Left lung (tissue), 10 donors: Measurements from ENCODE around the gene C6orf47. TPM values are rescaled to one million over a fixed set of nuclear protein-coding genes. Genes with fewer than 3 reads are reported as not detected.

ENCODE experiments used
- ATAC-seq: fragments of 200-7000 bp; cut with Tn5 transposase; one replicate; pipeline ENCODE4 v1.9.1; 2020; ENCODE audit warnings: moderate library complexity
- DNase-seq, 4 donors: peaks; one replicate each; pipeline ENCODE4 v3.0.0-alpha.2; 2013 to 2020
- H3K27ac ChIP-seq, 2 donors: fragments of 200-600 bp; sonication (generic) in 1 of 2; one replicate each; pipeline versions ENCODE4 v1.5.0 to v1.8.0; 2020 to 2021
- H3K27me3 ChIP-seq, 2 donors: fragments of 200-600 bp; sonication (generic) in 1 of 2; one replicate each; pipeline versions ENCODE4 v1.5.0 to v1.8.0; 2020 to 2021
- H3K36me3 ChIP-seq, 2 donors: fragments of 200-600 bp; sonication (generic) in 1 of 2; one replicate each; pipeline versions ENCODE4 v1.5.0 to v1.8.0; 2020 to 2021
- H3K4me1 ChIP-seq, 2 donors: fragments of 200-600 bp; one replicate each; pipeline ENCODE4 v1.8.0; 2021
- H3K4me3 ChIP-seq, 2 donors: fragments of 200-600 bp; sonication (generic) in 1 of 2; one replicate each; pipeline versions ENCODE4 v1.5.0 to v1.8.0; 2020 to 2021; ENCODE audit warnings: mild to moderate bottlenecking in 1 of 2
- H3K9me3 ChIP-seq, 2 donors: fragments of 200-600 bp; sonication (generic) in 1 of 2; one replicate each; pipeline versions ENCODE4 v1.5.0 to v1.8.0; 2020 to 2021
- intact Hi-C, 2 donors: fragments of 100-400 bp; cut with DNase I; formaldehyde crosslinking; loops; one replicate each; pipeline versions ENCODE4 v1.11.2 to v1.14.2; 2022
- polyA plus RNA-seq, 6 donors: library from polyadenylated mRNA; unstranded; fragments of 120-200 nt; gene quantifications; one replicate each; pipeline ENCODE4 v1.2.1, GENCODE V29; 2013; ENCODE audit not compliant: insufficient read length in 6 of 6
- total RNA-seq, 2 donors: library from RNA; stranded (reverse); fragmentation: NEBNext Ultra II Directional; extraction: Animal tissue kit (Norgen Biotek cat#: 25700); gene quantifications; one replicate each; pipeline ENCODE4 v1.2.1, GENCODE V29; 2021
- TF ChIP-seq, protein P1 (sequence below), 2 donors: fragments of 200-600 bp; sonication (generic) in 1 of 2; IDR thresholded peaks; one replicate each; pipeline versions ENCODE4 v1.5.0 to v1.8.0; 2021; ENCODE audit warnings: antibody characterized with exemption in 2 of 2
- donor health status: DM: no; HTN: yes; CAD: no.
- donor health status: DM: no; HTN: no; CAD: no.

The C6orf47 gene
- total and polyA plus RNA-seq, 8 donors = 15.3 to 23.8 (median 18.2) TPM

DNA sequence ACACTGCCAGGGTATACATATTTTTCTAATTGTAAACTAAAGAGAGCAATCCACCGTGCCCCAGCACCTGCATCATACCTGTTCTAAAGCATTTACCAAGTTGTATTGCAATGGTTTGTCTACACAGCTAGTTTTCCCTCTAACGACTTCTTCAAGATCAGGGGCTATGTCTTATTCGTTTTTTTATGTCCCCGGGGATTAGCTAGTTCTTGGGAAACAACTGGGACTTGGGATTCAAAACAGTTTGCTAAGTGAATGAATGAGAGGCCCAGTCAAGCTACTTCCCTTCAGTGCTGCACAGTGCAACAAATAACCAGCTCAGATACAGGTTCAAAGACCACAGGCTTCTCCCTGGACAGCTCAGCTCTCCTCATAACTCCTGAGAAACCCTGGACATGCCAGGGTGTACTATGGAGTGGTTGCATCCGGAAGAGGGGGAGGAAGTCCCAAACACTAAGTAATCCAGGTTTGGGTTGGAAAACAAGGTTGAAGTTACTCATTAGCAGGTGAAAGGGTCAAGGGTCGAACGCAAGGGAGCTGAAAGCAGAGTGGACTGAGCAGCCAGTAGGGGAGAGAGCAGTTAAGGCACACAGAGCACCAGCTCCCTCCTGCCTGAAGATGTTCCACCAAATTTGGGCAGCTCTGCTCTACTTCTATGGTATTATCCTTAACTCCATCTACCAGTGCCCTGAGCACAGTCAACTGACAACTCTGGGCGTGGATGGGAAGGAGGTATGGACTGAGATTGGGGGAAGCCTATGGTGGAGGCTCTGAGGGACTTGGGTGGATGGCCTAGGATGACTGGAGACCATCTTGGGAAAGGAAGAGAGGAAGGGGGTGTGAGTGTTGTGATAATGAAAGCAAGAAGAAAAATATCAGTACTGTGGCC, 5.0 kb downstream of the C6orf47 start, which contains the start of gene APOM:
TSS of gene APOM (plus strand) at position 546 of the 889 bp plus-strand sequence. CDS start at position 619, 73 bp downstream.
- H3K36me3 ChIP-seq = peaks cover 0 to 27% of the 10 kb centered on the region in 2 donors
- intact Hi-C loops = no loop called here
- no peaks in the 10 kb centered on the region for H3K27me3 ChIP-seq
- H3K27ac ChIP-seq = no peak within 1 kb of the TSS
- DNase-seq (no peak), ATAC-seq (no peak)
- TF ChIP-seq, protein P1, sequence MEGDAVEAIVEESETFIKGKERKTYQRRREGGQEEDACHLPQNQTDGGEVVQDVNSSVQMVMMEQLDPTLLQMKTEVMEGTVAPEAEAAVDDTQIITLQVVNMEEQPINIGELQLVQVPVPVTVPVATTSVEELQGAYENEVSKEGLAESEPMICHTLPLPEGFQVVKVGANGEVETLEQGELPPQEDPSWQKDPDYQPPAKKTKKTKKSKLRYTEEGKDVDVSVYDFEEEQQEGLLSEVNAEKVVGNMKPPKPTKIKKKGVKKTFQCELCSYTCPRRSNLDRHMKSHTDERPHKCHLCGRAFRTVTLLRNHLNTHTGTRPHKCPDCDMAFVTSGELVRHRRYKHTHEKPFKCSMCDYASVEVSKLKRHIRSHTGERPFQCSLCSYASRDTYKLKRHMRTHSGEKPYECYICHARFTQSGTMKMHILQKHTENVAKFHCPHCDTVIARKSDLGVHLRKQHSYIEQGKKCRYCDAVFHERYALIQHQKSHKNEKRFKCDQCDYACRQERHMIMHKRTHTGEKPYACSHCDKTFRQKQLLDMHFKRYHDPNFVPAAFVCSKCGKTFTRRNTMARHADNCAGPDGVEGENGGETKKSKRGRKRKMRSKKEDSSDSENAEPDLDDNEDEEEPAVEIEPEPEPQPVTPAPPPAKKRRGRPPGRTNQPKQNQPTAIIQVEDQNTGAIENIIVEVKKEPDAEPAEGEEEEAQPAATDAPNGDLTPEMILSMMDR (IDR thresholded peaks at IDR 0.05) = no peak
- H3K4me3 ChIP-seq = no peak within 1 kb of the TSS
- H3K9me3 ChIP-seq = no peaks in the 10 kb centered on the region
- peaks cover 20 to 66% of the 10 kb centered on the region in 2 donors for H3K4me1 ChIP-seq

DNA sequence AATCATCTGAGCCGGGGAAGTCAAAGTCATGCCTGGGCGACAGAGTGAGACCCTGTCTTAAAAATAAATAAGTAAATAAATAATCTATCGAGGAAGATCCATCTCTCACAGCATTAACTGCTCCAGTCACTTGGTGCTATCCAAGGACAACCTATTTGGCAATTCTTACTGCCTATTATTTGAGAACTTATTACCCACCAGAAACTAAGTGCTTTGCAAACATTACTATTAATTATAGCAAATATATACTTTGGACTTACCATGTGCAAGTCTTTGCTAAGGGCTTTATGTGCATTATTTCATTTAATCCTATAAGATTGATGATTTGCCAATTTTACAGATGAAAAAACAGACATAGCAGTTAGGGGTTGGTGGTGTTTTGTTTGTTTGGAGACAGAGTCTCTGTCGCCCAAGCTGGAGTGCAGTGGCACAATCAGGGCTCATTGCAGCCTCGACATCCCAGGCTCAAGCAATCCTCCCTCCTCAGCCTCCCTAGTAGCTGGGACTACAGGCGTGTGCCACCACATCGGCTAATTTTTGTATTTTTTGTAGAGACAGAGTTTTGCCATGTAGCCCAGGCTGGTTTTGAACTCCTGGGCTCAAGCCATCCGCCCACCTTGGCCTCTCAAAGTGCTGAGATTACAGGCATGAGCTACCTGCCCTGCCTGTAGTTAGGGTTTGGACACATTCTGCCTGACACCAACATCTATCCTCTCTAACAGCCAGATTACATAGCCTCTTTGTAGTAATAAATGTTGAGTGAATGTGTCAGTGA, 5.8 kb downstream of the C6orf47 start:
- DNase-seq (no peak), ATAC-seq (no peak)
- Histone ChIP-seq H3K9me3 (no peaks in the 10 kb centered on the region), H3K4me3 (no peak overlapping the region), H3K4me1 (peaks cover 20 to 71% of the 10 kb centered on the region in 2 donors), H3K27me3 (no peaks in the 10 kb centered on the region), H3K36me3 (peaks cover 0 to 33% of the 10 kb centered on the region in 2 donors), H3K27ac (no peak overlapping the region)
- TF ChIP-seq, protein P1 (IDR thresholded peaks at IDR 0.05) = no peak
- intact Hi-C loops = no loop called here

DNA sequence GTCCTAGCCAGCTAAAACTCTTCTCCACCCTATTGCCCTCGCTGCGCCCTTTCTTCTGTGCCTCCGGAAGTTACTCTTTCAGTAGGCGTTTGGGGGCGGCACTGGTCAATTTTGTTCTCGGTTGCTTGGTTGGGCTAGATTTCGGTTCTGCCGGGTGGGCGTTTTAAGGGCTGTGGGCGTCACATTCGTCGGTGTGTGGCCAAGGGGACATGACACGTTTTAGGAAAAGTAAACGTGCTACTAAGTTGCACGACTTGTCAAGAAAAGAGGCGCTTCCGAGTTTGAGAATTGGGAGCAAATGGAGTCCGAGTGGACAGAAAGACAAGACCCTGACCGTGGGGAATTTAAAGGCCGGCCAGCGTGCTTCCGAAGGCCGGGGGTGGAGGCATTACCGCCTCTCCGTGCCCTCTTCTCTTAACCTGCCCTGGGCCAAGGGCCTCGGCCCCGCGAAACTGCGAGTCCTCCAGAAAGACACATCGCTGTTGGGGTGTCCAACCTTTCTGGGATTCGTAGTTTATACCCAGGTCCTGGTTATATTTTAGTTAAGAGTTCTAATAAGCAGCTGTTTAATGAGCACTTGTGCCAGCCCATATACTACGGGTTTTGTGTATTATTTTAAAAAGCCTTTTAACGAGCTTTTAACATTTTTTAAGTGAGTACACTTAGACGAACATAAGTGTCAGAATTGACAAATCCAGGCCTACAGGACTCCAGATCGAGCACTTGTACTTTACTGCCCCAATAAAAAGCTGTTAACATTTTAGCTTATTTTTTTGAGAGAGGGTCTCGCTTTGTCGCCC, 7.5 kb downstream of the C6orf47 start:
- H3K36me3 ChIP-seq = peaks cover 0 to 49% of the 10 kb centered on the region in 2 donors

DNA sequence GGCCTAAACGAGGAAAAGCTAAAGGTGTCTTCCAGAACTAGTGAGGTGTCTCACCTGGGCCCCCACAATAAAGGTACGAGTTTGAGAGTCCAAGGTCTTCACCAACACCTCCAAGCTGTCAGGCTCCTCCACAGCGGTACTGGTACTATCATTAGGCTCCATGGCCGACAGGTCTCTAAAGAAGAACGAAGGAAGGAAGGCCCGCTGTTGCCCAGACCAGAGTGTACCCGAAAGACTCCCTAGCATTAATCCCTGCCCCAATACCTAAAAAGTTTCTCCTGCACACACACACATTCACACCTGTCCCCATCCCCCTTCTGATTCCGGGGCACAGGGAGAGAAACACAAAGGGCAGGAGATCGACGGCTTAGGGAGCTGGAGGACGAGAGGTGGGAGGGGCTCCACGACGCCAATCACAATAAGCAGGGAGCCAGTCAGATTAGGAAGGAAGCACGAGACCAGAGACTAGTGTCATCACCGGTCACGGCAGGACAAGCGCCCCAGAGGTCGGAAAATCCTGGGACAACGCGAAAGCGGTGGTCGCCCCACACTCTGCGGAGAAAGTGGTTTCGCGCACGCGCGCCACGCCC, 8.9 kb downstream of the C6orf47 start:
- intact Hi-C loops = no loop called here
- TF ChIP-seq, protein P1 (IDR thresholded peaks at IDR 0.05) = no peak

More for the DNA sequence above, 7.5 kb downstream of the C6orf47 start:
- Histone ChIP-seq H3K27ac (peak overlapping the region; percentile 96 to 98), H3K9me3 (no peaks in the 10 kb centered on the region), H3K27me3 (no peaks in the 10 kb centered on the region), H3K4me3 (peak overlapping the region; percentile 73 to 86), H3K4me1 (peaks cover 5 to 54% of the 10 kb centered on the region in 2 donors)
- ATAC-seq = peak; percentile 82
- TF ChIP-seq, protein P1 (IDR thresholded peaks at IDR 0.05) = no peak
- peak in 2 of 4 donors; percentile 87 to 94 for DNase-seq
- intact Hi-C loops = no loop called here

More for the DNA sequence above, 8.9 kb downstream of the C6orf47 start:
- no peaks in the 10 kb centered on the region for H3K9me3 ChIP-seq
- H3K27me3 ChIP-seq = no peaks in the 10 kb centered on the region
- DNase-seq = peak in 2 of 4 donors; percentile 78 to 83
- peak overlapping the region; percentile 96 to 98 for H3K27ac ChIP-seq
- peak; percentile 76 for ATAC-seq
- peaks cover 5 to 41% of the 10 kb centered on the region in 2 donors for H3K4me1 ChIP-seq
- peaks cover 0 to 52% of the 10 kb centered on the region in 2 donors for H3K36me3 ChIP-seq
- H3K4me3 ChIP-seq = peak overlapping the region; percentile 73 to 86
